Subcutaneous adipose tissue (tissue), 4 donors: ENCODE results near the gene G3BP2. TPM values are rescaled to one million over a fixed set of nuclear protein-coding genes. Genes with fewer than 3 reads are reported as not detected.

Experiments used
- CTCF ChIP-seq: fragments of 450-650 bp; IDR thresholded peaks from one replicate; pipeline ENCODE4 v1.5.1; 2016; ENCODE audit warnings: low read depth, mild to moderate bottlenecking, control low read depth, antibody characterized with exemption, moderate library complexity
- total RNA-seq, 4 donors: library from RNA; depleted of rRNA; stranded (reverse); fragments of >200 nt; gene quantifications; one replicate each; pipeline ENCODE4 v1.1.0, GENCODE V29; 2016

G3BP2 gene
- total RNA-seq, 4 donors from 2014 or later: 52.9 to 88.4 (median 68.8) TPM

GRCh38 chr4:75633846-75634245, 39.4 kb downstream of the G3BP2 start:
- no peak for TF ChIP-seq CTCF

- no peak for TF ChIP-seq CTCF
These were observed 42.3 kb downstream of the G3BP2 start for GRCh38 chr4:75630937-75631329.

GRCh38 chr4:75630174-75630936, 42.9 kb downstream of the G3BP2 start, which contains the start of gene CDKL2:
TSS of gene CDKL2 (minus strand) at chr4:75630528. CDS start at chr4:75625988, 4,540 bp downstream.
- TF ChIP-seq CTCF: no peak

- no peak for TF ChIP-seq CTCF
These were observed 44.0 kb downstream of the G3BP2 start for GRCh38 chr4:75629239-75629638.

GRCh38 chr4:75623026-75623425, 50.2 kb downstream of the G3BP2 start:
- TF ChIP-seq CTCF: no peak

GRCh38 chr4:75621715-75622114, 51.5 kb downstream of the G3BP2 start:
- TF ChIP-seq CTCF: no peak

- TF ChIP-seq CTCF: no peak
These were observed 60.9 kb downstream of the G3BP2 start for GRCh38 chr4:75612306-75612705.
